Astrocyte of the spinal cord (primary cell): ENCODE data around the gene SRL.
"Not testable (repeated sequence)": the region's sequence is repeated elsewhere in the genome, so short reads cannot be mapped to it uniquely, and the experiment has no call there.

Source experiments
- DNase-seq: peaks from one replicate; pipeline ENCODE4 v3.0.0; 2011; ENCODE audit warnings: low read depth, low spot score
- H3K4me3 ChIP-seq: 2 replicates; pipeline ENCODE4 v1.5.1; 2011; ENCODE audit warnings: low read depth, mild to moderate bottlenecking, low read length, moderate library complexity
- in situ Hi-C: cut with HindIII; loops from 2 replicates; pipeline ENCODE4 v1.10.0; 2017; ENCODE audit warnings: low sequenced_read_pairs
- TF ChIP-seq, protein P1 (sequence below): IDR thresholded peaks from 2 replicates; pipeline ENCODE4 v1.5.1; 2012; ENCODE audit warnings: low read depth, mild to moderate bottlenecking, low read length, inconsistent platforms

SRL gene

DNA sequence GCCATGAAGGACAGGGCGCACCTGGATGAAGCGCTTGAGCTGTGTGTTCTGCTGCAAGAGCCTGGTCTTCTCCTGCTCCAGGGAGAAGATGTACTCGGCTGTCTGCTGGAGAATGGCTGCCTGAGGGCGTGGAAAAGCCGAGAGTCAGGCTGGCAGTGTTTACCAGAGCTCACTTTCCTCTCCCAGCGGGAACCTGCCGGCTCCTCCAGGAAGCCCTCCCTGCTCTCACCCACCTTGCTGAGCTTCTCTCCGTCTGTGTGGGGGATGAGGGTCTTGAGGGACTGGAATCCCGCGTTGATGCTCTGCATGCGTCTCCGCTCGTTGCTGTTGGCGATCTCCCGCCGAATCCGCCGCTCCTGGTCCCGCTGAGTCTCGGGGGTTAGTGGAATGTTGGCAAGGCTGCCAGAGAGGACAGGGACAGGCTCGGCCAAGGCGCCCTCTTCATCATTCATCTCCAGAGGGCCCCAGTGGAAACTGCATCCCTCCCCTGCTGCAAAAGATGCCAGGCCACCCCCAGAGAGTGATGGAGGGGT is 20.5 kb upstream of the SRL start:
- DNase-seq = no peak
- in situ Hi-C loops = no loop called here
- no peak overlapping the region for H3K4me3 ChIP-seq
- TF ChIP-seq, protein P1, sequence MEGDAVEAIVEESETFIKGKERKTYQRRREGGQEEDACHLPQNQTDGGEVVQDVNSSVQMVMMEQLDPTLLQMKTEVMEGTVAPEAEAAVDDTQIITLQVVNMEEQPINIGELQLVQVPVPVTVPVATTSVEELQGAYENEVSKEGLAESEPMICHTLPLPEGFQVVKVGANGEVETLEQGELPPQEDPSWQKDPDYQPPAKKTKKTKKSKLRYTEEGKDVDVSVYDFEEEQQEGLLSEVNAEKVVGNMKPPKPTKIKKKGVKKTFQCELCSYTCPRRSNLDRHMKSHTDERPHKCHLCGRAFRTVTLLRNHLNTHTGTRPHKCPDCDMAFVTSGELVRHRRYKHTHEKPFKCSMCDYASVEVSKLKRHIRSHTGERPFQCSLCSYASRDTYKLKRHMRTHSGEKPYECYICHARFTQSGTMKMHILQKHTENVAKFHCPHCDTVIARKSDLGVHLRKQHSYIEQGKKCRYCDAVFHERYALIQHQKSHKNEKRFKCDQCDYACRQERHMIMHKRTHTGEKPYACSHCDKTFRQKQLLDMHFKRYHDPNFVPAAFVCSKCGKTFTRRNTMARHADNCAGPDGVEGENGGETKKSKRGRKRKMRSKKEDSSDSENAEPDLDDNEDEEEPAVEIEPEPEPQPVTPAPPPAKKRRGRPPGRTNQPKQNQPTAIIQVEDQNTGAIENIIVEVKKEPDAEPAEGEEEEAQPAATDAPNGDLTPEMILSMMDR = no peak

DNA sequence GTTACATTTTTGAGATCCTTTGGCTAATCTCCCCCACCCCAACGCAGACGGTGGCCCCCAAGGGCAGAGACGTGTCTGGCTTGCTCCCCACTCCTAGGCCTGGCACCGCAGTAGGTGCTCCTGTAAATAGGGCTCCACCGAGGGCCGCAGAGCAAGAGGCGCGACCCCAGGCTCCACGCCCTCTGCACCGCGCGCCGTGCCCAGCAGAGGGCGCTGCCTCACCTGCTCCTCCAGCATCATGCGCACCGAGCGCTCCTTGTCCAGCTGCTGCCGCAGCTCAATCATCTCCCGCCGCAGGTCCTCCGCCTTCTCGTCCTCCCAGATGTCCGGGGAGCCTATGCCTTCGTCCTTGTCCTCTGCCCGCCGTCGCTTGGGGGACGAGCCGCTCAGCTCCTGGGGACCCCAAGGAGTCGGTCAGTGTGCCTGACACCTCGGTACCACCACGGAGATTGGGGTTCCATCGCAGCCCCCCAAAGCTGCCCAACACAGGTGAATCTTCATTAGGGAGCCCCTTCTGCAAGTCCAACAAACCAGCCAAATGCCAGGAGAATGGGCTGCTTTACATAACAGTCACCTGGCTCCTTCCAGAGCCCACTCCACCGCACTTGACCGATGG is 19.8 kb upstream of the SRL start:
- H3K4me3 ChIP-seq = no peak overlapping the region
- TF ChIP-seq, protein P1 = peak; percentile 71
- DNase-seq = peak; percentile 13
- in situ Hi-C loops = no loop called here

DNA sequence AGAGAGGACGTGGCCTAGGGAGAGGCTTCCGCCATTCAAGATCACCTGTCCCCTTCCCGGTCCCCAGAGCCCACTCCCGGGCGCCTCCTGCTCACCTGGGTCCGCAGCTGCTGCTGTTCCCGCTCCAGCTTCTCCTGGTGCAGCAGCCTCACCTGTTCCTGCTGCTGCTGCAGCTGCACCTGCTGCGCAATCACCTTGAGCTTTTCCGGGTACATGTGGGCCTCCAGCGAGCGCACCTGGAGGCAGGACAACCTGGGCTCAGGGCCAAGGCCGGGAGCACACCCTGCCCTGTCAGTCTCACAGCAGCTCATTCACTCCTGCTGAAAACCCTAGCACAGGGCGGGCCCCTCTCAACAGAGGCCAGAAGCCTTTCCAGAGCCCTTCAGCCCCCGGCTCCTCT is 18.5 kb upstream of the SRL start:
- no peak for DNase-seq
- no peak overlapping the region for H3K4me3 ChIP-seq
- TF ChIP-seq, protein P1 = no peak
- in situ Hi-C loops = no loop called here

DNA sequence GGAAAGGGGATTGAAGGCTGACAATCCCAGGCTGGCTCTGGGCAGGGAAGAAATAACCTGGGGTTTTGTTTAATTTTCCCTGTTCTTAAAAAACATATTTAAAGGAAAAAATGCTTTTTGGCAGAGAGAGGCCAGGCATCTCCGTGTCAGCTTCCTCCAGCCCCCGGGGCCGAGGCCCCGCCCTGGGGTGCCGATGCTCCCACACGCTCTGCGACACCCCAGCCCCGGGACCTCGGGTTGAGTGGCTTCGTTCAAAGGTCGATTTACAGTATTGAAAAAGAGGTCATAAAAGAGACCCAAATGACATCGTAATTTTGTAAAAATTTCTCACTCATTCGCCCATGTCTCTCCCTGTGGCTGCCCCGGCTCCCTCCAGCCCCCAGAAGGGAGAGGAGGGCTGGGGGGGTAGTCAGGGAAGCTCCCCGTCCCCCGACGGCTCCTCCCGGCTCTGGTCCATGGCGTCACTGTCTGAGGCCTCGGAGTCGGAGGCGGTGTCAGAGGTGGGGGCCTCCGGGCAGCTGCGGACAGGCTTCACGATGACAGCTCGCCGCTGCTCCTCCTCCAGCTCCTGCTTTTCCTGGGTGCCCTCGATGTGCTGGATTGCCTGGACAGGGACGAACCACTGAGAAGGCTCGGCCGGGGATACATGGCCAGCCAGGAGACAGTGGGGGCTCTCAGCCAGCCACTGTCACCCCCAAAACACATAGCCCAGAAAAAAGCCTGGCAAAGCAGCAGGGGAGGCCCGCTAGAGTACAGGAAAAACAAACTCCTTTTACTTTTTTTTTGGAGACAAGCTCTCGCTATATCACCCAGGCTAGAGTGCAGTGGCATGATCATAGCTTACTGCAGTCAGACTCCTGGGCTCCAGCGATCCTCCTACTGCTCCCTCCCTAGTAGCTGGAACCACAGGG is 16.0 kb upstream of the SRL start:
- DNase-seq = no peak
- in situ Hi-C loops = no loop called here
- TF ChIP-seq, protein P1 = no peak
- H3K4me3 ChIP-seq = no peak overlapping the region

DNA sequence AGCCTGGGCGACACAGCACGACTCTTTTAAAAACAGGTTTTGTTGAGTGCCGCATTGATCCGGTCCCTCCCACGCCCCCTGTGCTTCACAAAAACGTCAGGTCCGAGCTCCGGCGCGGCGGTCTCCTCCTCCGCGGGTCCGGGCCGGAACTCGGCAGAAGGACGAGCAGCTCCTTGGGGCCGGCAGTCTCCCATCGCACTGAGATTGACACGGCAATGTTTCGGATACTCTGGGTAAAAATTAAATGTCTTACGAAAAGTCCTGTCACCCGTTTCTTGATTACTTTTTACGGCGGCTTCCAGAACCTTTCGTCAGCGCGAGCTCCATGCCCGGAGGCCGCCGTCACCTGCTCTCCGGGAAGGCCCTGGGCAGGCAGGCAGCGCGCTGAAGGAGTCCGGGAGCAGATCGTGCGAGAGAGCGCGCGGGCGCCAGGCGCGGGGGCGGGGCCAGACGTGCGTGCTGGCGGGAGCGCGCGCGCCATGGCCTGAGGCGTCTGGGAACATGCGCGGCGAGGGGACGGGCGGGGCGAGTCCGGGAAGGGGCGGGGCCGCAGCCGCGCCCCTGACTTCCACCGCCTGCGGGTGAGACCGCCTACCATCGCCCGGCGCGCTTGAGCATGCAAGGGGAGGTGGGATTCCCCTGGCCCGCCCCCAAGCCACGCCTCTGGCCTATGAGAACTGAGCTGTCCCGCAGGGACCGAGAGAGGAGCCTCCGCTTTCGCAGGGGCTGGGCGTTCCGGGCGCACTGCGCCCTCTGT is 11.7 kb upstream of the SRL start:
- peak overlapping the region; percentile 65 for H3K4me3 ChIP-seq
- in situ Hi-C loops = no loop called here
- DNase-seq = peak; percentile 100
- TF ChIP-seq, protein P1 = no peak

DNA sequence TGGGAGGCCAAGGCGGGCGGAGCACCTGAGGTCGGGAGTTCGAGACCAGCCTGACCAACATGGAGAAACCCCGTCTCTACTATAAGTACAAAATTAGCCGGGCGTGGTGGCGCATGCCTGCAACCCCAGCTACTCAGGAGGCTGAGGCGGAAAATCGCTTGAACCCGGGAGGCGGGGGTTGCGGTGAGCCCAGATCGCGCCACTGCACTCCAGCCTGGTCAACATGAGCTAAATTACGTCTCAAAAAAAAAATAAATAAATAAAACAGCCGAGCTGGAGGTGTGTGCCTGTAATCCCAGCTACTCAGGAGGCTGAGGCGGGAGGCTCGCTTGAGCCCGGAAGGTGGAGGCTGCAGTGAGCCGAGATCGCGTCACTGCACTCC is 11.1 kb upstream of the SRL start:
- H3K4me3 ChIP-seq = peak overlapping the region; percentile 65
- DNase-seq, in situ Hi-C loops: not testable (repeated sequence)
